ENCODE data around the gene TMX3. TPM values are rescaled to one million over a fixed set of nuclear protein-coding genes. Genes with fewer than 3 reads are reported as not detected.

TMX3 gene, protein sequence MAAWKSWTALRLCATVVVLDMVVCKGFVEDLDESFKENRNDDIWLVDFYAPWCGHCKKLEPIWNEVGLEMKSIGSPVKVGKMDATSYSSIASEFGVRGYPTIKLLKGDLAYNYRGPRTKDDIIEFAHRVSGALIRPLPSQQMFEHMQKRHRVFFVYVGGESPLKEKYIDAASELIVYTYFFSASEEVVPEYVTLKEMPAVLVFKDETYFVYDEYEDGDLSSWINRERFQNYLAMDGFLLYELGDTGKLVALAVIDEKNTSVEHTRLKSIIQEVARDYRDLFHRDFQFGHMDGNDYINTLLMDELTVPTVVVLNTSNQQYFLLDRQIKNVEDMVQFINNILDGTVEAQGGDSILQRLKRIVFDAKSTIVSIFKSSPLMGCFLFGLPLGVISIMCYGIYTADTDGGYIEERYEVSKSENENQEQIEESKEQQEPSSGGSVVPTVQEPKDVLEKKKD
- total RNA-seq: 39.6 TPM

GRCh38 chr18:68714712-68715496, at the start of gene TMX3:
TSS of gene TMX3 (minus strand) at chr18:68715108. CDS start at chr18:68714981, 127 bp downstream.

Other genes starting within 250 kb of the TMX3 start
- 16.2 TPM for gene CCDC102B, start 83.0 kb upstream of the TMX3 start, total RNA-seq

Measured in metanephros (tissue), 1 donor.